AG04449 (cell line): Measurements from ENCODE around the gene PDGFC.

Experiments
- CTCF ChIA-PET: fragments of 350-600 bp; formaldehyde crosslinking; extraction: SDS; loops from one replicate; lab custom pipeline; 2021; ENCODE audit warnings: antibody characterized with exemption; lab: Yijun Ruan, JAX
- POLR2A ChIA-PET: fragments of 400-600, 350-600 bp; formaldehyde crosslinking; extraction: SDS; loops from one replicate; lab custom pipeline; 2020; ENCODE audit warnings: antibody characterized with exemption, inconsistent platforms; lab: Yijun Ruan, JAX
- DNase-seq: peaks from one replicate; pipeline ENCODE4 v3.0.0-alpha.2; 2010; ENCODE audit warnings: low read depth, low spot score
- H3K4me3 ChIP-seq: 2 replicates; pipeline ENCODE4 v1.5.1; 2011; ENCODE audit warnings: low read depth, mild to moderate bottlenecking, control low read depth, low read length
- TF ChIP-seq, protein P1 (sequence below): IDR thresholded peaks from one replicate; pipeline ENCODE4 v1.5.1; 2011; ENCODE audit warnings: mild to moderate bottlenecking, moderate library complexity, low read length, control low read depth, inconsistent platforms; ENCODE audit not compliant: insufficient read depth; ENCODE audit errors: missing control alignments

PDGFC gene

DNA sequence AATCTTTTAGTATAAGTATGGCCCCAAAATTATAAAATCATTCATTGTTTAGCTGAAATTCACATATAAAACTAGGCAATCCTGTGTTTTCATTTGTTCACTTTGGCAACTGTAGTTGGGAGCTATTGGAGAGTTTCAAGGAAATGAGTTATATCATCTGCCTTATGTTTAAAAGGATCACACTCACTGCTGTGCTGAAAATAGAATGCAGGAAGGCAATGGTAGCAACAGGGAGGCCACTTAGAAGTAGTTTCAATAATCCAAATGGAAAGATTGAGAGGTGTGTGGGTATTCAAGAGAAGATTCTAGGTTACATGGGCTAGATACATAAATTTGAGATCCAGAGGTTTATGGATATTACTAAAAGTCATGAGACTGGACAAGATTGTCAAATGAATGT is 184.9 kb downstream of the PDGFC start:
- POLR2A ChIA-PET: interaction anchor here (0.6 kb wide), 1 partner anchor 36 kb away, joined by 3 read pairs; no protein-coding TSS in a partner anchor

DNA sequence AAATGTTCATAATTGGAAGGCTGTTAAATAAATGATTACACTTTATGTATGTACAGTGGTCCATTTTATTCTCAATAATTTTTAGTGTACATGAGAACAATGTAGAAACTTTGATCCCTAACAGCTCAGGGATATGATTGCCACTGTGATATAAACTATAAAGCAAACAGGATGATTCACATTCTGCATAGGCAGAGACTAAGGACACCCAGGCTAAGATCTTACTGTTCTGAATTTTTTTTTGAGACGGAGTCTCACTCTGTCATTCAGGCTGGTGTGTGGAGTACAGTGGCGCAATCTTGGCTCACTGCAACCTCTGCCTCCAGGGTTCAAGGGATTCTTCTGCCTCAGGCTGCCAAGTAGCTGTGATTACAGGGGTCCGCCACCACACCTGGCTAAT is 186.6 kb downstream of the PDGFC start:
- ChIA-PET CTCF (no interaction called here), POLR2A (no interaction called here)
- no peak for DNase-seq
- TF ChIP-seq, protein P1, sequence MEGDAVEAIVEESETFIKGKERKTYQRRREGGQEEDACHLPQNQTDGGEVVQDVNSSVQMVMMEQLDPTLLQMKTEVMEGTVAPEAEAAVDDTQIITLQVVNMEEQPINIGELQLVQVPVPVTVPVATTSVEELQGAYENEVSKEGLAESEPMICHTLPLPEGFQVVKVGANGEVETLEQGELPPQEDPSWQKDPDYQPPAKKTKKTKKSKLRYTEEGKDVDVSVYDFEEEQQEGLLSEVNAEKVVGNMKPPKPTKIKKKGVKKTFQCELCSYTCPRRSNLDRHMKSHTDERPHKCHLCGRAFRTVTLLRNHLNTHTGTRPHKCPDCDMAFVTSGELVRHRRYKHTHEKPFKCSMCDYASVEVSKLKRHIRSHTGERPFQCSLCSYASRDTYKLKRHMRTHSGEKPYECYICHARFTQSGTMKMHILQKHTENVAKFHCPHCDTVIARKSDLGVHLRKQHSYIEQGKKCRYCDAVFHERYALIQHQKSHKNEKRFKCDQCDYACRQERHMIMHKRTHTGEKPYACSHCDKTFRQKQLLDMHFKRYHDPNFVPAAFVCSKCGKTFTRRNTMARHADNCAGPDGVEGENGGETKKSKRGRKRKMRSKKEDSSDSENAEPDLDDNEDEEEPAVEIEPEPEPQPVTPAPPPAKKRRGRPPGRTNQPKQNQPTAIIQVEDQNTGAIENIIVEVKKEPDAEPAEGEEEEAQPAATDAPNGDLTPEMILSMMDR: no peak
- no peak overlapping the region for H3K4me3 ChIP-seq

More for the DNA sequence above, 184.9 kb downstream of the PDGFC start:
- TF ChIP-seq, protein P1: no peak
- CTCF ChIA-PET: interaction anchor here (0.9 kb wide), 1 partner anchor 182 kb away, joined by 3 read pairs; no protein-coding TSS in a partner anchor
- no peak overlapping the region for H3K4me3 ChIP-seq
- no peak for DNase-seq

DNA sequence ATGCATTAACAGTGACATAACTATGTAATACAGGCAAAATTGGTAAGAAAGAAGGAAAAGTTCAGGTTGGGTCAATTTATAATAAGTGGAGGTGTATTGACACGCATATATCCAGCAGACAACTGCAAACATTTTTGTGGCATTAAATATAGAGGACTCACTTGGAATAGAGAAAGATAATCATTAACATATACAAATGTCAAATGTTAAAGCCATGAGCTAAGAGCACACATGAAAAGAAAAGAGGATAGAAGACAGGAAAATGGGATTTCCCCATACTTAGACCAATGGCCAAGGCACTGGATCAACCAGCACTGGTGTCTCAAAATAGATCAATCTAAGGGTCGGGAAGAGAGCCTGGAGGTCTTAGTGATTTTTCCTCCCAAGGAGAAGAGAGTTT is 187.6 kb downstream of the PDGFC start:
- H3K4me3 ChIP-seq: no peak overlapping the region
- POLR2A ChIA-PET: no interaction called here
- no peak for DNase-seq
- CTCF ChIA-PET: no interaction called here
- TF ChIP-seq, protein P1: no peak

DNA sequence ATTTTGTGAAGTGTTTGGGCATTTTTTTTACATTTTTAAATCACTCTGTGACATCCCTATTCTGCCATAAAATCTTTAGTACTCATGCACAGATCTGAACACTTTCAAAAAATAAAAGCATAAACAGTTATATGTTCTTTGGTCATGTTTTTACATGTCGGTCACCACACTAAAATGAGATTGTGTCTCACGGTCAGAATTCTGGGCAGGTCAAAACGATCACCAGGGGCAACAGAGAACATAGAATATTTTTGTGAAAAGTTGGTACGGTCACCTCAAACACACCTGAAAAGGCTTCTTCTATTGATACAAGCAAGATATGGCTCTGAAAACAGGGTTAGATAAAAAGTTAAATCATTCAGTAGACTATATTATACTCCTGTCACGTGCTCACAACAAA is 189.1 kb downstream of the PDGFC start:
- no peak overlapping the region for H3K4me3 ChIP-seq
- CTCF ChIA-PET: interaction anchor here (1.1 kb wide), 1 partner anchor 17 kb away, joined by 3 read pairs; no protein-coding TSS in a partner anchor
- TF ChIP-seq, protein P1: no peak
- POLR2A ChIA-PET: no interaction called here
- DNase-seq: no peak

DNA sequence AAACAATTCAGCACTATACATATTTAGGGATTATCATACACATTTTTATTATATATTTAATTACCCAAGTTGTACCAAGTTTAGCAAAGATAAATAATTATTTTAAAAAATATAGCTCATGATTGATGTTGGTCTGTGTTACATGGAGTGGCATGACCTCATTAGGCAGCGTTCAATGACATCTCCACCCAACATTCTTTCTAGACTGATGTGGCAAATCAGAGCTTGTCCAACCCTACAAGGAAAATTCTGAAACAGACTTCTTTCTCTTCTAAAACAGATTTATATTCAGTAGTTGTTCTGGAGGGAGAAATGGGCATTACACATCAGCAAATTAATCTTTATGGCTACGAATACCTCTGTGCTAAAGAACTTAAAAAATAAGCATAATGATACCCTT is 189.7 kb downstream of the PDGFC start:
- TF ChIP-seq, protein P1: no peak
- POLR2A ChIA-PET: no interaction called here
- DNase-seq: no peak
- CTCF ChIA-PET: interaction anchor here (1.1 kb wide), 1 partner anchor 17 kb away, joined by 3 read pairs; no protein-coding TSS in a partner anchor
- H3K4me3 ChIP-seq: no peak overlapping the region

DNA sequence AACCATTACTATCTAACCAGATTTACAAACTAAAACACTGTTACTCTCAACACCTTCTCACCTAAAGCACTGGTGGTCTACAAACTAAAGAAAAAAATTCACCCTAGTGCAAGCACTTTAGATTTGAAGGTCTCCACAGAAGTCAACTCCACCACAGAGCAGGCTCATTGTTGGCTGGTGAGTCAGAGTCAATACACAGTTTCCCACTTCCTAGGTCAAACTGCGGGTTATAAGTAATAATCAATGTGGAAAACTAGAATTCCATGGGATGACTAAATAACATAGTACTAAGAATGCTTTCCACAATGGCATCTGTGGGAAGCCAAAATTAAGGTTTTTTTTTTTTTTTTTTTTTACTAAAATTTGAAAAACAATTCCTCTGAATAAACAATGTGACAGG is 191.8 kb downstream of the PDGFC start:
- CTCF ChIA-PET: interaction anchor here (0.7 to 1.0 kb wide), 2 partner anchors 188 to 265 kb away, joined by 4 read pairs; no protein-coding TSS in a partner anchor
- DNase-seq: no peak
- POLR2A ChIA-PET: interaction anchor here (0.6 to 1.4 kb wide), 4 partner anchors 8 to 354 kb away, joined by 3 to 5 read pairs (median 4); no protein-coding TSS in a partner anchor
- TF ChIP-seq, protein P1: no peak
- no peak overlapping the region for H3K4me3 ChIP-seq
